UCSD-AML1 (cell line): Measurements from ENCODE around the gene TRAPPC12.

Experiments
- DNase-seq: peaks from one replicate; lab custom pipeline; 2025; ENCODE audit not compliant: unreplicated experiment; lab: John Stamatoyannopoulos, UW

TRAPPC12 gene

DNA sequence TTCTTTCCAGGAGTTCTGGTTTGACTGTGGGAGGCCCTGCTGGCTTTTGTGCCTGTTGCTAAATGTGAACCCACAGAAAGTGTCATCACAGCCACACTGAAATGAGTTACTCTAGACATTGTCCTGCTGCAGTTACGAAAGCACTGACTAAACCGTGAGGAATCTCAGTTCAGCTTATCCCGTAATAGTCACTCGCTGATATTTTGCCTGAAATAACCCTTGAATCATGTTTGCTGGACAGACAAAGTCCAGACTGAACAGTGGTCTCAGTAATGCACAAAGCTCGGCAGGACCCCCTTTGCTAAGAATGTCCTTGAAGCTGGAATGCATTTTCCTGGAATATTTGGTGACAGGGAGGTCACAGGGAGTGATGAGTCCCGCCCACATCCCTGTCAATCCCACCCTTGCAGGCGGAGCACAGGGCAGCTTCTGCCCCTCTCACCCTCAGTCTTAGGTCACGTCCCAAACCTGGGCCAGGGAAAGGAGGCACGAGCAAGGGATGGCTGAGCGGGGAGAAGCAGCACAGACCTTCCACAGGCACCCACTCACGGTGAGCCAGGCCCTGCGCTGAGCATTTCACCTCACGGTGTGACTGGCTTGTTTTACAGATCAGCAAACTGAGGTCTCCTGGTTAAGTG is 86.5 kb downstream of the TRAPPC12 start:
- DNase-seq: no peak

DNA sequence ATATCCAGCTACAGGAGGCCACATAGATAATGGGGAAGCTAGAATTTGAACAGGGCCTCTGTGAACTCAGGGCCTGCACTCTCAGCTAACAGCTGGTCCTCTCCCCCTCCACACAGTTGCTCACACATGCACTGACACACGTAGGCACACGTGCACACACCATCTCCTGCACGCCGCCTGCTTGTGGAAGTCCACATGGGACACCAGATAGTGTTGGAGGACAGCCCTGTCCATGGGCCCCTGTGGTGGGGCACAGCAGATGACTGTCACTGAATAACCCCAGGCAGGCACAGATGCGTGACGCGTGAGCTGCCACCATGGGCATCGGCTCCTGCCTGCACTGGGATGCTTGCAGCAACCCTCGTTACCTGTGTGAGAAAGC is 87.0 kb downstream of the TRAPPC12 start:
- DNase-seq: no peak

DNA sequence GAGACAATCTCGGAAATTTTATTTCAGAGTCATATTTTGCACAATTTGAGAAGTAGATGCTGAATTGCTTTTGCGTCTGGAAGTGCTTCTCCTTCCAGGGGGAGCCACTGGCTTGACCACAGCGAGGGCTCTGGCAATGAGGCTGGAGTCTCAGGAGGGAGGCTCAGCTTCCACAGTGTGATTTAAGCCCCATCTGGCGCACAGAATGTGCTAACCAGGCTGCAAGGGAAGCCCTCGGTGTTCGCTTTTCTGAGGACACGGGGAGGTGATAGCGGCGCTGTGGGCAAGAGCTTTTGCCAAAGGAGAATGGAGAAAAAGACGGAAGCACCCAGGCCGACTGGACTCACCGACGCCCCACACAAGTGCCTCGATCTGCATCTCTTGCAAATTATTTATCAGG is 87.5 kb downstream of the TRAPPC12 start:
- DNase-seq: no peak

GRCh38 chr2:3467654-3468053 is 88.2 kb downstream of the TRAPPC12 start:
- no peak for DNase-seq

DNA sequence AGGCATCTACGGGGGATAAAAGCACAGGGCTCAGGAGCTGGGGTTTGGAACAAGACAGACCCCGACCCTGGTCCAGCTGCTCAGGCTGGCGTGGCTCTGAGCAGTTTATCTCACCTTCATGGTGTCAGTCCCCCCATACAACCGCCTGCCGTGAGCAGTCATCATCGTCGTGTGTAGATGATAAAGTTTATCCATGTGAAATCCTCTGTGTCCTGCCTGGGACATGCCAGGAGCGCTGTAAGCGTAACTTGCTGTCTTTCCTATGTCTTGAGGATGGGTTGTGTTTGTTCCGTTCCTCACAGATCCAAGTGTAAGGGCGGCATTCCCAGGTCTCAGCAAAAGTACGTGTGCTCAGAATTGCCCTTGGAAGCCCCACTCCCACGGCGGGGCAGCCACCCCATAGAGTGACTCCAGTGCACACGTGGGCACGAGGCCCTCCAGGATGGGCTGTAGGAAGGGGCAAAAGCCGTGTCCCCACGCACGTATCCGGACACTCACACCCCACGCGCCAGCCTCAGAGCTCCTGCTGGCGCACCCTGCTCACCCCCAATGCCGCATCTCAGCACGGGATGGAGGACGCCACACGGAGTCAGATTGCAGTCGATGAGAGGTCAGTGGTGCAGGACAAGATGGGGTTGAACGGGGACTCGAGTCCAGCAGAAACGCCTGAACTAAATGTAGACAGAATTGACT is 88.9 kb downstream of the TRAPPC12 start:
- no peak for DNase-seq

DNA sequence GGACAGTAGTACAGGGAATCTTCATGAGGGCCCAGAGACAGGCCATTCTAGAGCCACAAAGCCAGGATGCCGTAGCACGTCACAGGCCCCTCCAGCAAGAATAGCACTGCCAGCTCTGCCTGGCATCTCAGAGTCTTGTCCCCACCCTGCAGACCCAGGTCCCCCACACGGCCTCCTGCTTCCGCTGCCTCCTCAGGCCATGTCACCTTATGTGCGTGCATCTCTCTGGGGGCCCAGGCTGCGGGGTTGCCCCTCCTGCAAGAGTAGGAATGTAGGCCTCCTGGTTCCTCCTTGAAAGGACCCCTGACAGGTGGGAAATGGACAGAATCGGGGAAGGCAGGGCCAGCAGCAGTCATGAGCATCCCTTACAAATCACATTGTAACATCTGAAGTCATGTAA is 90.0 kb downstream of the TRAPPC12 start:
- DNase-seq: no peak

- no peak for DNase-seq
Observed at GRCh38 chr2:3470166-3470651, 90.7 kb downstream of the TRAPPC12 start.

GRCh38 chr2:3470856-3471737 is 91.6 kb downstream of the TRAPPC12 start:
- no peak for DNase-seq

GRCh38 chr2:3472296-3472695 is 92.8 kb downstream of the TRAPPC12 start:
- DNase-seq: no peak

DNA sequence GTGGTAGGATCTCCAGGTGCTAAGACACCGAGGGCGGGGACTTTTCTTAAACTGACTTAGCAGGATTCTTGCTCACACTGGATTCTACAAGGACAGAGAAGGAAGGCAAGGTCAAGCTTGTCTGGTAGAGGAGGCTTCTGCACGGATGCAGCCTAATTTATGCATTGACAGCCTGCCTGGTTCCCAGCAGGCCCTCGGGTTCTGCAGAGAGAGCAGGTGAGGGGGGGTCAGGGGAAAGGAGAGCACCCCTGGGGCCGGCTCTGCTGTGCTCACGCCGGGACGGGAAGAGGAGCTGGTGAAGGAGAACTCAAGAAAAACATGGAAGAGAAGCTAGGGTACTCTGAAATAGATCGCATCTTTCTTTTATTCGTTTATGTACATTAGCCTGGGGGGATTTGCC is 93.5 kb downstream of the TRAPPC12 start:
- DNase-seq: no peak

GRCh38 chr2:3475771-3476170 is 96.3 kb downstream of the TRAPPC12 start:
- DNase-seq: no peak

- no peak for DNase-seq
Observed at GRCh38 chr2:3476321-3476984, 97.0 kb downstream of the TRAPPC12 start.

GRCh38 chr2:3476985-3477327 is 97.5 kb downstream of the TRAPPC12 start:
- DNase-seq: no peak

- no peak for DNase-seq
Observed at GRCh38 chr2:3478846-3479385, 99.4 kb downstream of the TRAPPC12 start.

DNA sequence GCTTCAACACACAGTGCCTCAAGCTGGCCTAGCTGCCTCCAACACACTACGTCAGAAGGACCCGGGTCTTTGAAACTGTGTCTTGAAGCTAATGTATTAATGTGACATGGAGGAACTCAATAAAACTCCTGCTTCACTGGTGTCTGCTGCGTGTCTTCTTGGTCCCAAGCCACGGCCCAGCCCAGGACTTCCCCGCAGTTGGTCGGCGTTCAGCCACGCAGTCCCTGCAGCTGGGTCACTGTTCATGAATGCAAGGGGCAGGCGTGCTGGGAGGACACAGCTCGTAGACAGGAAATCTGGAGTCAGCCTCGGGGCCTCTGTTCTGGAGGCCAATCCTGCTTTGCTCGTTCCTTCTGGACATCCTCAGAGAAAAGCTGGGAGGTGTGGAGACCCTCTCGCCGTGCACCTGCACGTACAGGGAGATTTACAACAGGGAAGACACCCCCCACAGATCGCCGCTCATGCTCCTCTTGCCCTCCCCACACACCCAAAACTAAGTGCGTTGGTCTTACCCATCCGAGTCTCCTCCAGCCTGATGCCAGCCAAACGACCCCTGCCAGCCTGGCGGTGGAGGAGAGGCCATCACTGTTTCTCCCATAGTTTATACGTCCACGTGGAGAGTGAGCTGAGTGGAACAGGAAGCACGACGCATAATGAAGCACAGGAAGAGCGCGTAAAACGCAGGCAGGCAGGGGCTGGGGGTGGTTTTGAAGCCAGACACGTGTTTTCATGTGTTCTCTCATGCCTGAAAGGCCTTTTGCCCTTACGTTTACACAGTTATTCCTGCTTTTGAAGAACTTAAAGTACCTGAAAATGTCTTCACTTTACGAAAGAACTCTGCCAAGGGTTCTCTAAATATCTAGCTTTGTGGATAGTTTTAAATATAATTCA is 100.2 kb downstream of the TRAPPC12 start:
- DNase-seq: no peak

DNA sequence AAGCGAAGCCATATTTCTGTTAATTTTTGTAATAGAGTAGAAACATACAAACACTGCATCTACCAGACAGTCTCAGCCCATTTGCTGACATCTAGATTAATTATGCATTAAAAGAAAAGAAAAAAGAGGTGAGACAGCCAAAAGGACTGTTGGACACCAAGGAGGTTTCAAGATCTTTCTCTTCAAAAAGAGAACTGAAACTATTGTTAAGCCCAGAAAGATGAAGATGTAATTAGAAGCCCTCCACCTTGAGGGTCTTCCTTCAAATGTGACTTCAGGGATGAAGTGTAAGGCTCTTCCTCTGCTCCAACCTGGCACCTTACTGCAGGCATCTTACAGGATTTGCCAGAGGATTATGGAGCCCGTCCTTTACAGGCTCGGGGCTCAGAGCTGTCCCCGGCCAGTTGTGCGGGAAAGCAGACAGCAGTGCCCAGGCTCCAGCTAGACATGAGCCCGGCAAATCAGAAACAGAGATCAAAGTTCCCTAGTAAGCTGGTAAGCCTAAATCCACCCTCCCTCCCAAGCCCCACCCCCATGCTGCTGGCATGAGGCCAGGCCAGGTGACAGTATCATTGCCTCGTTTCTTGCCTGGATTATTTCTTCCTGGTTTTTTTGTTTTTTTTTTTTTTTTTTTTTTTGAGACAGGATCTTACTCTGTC is 101.0 kb downstream of the TRAPPC12 start:
- DNase-seq: no peak

GRCh38 chr2:3481011-3481400 is 101.5 kb downstream of the TRAPPC12 start:
- DNase-seq: no peak

- no peak for DNase-seq
Observed at GRCh38 chr2:3481736-3482362, 102.4 kb downstream of the TRAPPC12 start.

DNA sequence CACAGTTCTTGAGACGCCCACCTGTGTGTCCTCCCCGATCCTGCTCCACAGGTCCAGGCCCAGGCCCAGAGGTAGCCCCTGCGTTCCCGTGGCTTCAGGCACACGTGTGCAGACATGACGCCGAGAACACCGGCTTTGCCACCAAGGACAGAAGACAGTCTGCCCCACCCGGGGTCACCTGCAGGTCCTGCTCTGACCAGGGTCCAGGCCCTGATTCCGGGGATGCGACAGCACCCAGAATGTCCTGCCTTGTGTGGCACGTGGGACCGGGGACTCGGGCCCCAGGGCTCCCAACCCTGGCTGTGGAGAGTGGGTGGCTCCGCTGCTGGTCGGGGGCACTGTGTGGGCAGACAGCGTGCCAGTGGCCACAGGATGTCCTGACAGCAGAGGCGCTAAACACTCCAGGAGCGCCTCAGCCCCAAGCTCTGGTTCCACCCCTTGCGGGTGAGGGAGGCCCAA is 102.9 kb downstream of the TRAPPC12 start:
- no peak for DNase-seq
